ENCODE results near the gene TM4SF5. TPM values are rescaled to one million over a fixed set of nuclear protein-coding genes. Genes with fewer than 3 reads are reported as not detected.
A peak's percentile ranks its signal among the peaks of the same experiment; 100 is the strongest.

TM4SF5 gene
- total RNA-seq, 1 donor = not detected

GRCh38 chr17:4796552-4796920, 24.9 kb downstream of the TM4SF5 start:
- peak overlapping the region; percentile 99 for H3K4me3 ChIP-seq (ENCODE audit: low read depth, low read length)
- TF ChIP-seq CTCF (IDR thresholded peaks at IDR 0.05; ENCODE audit: insufficient read depth, low read length) = no peak
- DNase-seq (ENCODE audit: low read depth) = peak; percentile 28

GRCh38 chr17:4800462-4801196, 28.9 kb downstream of the TM4SF5 start:
- no peak overlapping the region for H3K4me3 ChIP-seq (ENCODE audit: low read depth, low read length)
- DNase-seq (ENCODE audit: low read depth) = no peak
- no peak for TF ChIP-seq CTCF (IDR thresholded peaks at IDR 0.05; ENCODE audit: insufficient read depth, low read length)

GRCh38 chr17:4802228-4802627, 30.5 kb downstream of the TM4SF5 start, which contains the start of gene C17orf114:
C17orf114 (minus strand) TSS chr17:4802328.
- H3K4me3 ChIP-seq (ENCODE audit: low read depth, low read length) = no peak within 1 kb of the TSS
- TF ChIP-seq CTCF (IDR thresholded peaks at IDR 0.05; ENCODE audit: insufficient read depth, low read length) = no peak

GRCh38 chr17:4806456-4806776, 34.7 kb downstream of the TM4SF5 start:
- no peak for DNase-seq (ENCODE audit: low read depth)
- TF ChIP-seq CTCF (IDR thresholded peaks at IDR 0.05; ENCODE audit: insufficient read depth, low read length) = no peak

More at GRCh38 chr17:4802228-4802627, 30.5 kb downstream of the TM4SF5 start, which contains the start of gene C17orf114:
- no peak for DNase-seq (ENCODE audit: low read depth)

GRCh38 chr17:4806777-4807604, 35.3 kb downstream of the TM4SF5 start, which contains the start of gene PLD2:
PLD2 (plus strand) TSS chr17:4807152; CDS start chr17:4807773, 621 bp downstream.
- no peak for TF ChIP-seq CTCF (IDR thresholded peaks at IDR 0.05; ENCODE audit: insufficient read depth, low read length)
- peak; percentile 57 for DNase-seq (ENCODE audit: low read depth)
- H3K4me3 ChIP-seq (ENCODE audit: low read depth, low read length) = peak within 1 kb of the TSS; percentile 77

More at GRCh38 chr17:4806456-4806776, 34.7 kb downstream of the TM4SF5 start:
- H3K4me3 ChIP-seq (ENCODE audit: low read depth, low read length) = peak overlapping the region; percentile 76

GRCh38 chr17:4807605-4808377, 36.1 kb downstream of the TM4SF5 start:
- TF ChIP-seq CTCF (IDR thresholded peaks at IDR 0.05; ENCODE audit: insufficient read depth, low read length) = no peak
- no peak for DNase-seq (ENCODE audit: low read depth)

More at GRCh38 chr17:4807605-4808377, 36.1 kb downstream of the TM4SF5 start:
- H3K4me3 ChIP-seq (ENCODE audit: low read depth, low read length) = peak overlapping the region; percentile 77
